Effector CD8-positive, alpha-beta T cell (primary cell): ENCODE results near the gene RPS6KA2.

Experiments
- DNase-seq: peaks from one replicate; lab custom pipeline; 2025; lab: John Stamatoyannopoulos, UW

The RPS6KA2 gene

GRCh38 chr6:166573511-166574216 lies 53.4 kb downstream of the RPS6KA2 start:
- no peak for DNase-seq

DNA sequence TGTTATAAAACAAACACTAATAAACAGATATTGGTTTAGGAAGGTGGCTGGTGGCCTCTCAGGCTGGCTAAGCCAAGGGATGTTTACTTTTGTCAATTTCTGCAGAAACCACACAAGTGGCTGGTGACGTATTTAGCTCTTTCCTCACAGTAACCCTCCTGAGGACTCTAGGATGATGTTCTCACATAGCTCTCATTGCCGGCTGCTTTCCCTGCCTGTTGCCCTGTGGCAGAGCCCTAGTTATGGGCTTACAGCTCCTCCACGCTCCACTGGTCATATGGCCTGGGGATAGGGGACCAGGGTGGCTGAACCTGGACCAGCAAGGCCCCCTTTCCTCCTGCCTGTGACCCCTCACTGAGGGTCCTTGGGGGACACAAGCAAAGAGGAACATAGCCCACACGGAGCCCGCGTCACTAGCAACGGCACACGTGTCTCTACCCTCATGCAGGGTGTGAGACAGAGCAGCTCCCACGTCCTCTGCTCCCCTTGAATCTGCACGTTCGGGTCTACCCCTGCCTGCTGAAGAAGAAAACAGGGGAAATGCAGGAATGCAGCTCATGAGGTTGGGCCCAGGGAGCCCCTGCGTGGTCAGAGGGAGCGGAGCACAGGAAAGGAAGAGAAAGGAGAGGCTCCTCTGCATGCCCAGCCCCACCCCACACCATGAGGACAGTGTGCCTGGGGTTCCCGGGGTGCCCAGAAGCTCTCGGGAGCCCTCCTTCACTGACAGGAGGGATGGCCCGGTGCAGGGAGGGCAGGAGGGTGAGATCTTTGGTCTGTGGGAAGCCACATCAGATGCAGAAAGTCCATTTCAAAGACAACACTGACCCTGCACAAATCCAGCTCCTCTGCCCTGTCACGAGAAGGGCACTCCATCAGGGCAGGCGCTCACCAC lies 54.4 kb downstream of the RPS6KA2 start:
- no peak for DNase-seq

GRCh38 chr6:166570929-166571713 lies 55.9 kb downstream of the RPS6KA2 start:
- DNase-seq = no peak

DNA sequence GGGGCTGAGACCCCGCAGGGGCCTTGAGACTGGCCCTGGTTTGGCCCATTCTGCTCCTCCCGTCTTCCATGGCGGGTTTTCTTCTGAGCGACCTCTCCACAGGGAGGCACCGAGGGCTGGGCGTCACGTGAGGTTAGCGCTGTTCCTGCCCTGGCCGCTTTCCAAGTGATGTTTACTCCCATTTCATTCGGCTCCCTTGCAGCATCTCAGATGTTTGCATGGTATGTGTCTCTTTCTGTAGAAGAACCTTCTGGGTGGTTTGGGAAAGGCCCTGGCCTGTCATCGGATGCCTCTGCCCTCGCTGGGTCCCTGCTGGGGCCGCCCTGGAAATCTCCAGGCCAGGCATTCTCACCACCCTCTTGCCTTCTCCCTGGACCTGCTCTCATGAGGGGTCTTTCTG lies 57.8 kb downstream of the RPS6KA2 start:
- DNase-seq = no peak

DNA sequence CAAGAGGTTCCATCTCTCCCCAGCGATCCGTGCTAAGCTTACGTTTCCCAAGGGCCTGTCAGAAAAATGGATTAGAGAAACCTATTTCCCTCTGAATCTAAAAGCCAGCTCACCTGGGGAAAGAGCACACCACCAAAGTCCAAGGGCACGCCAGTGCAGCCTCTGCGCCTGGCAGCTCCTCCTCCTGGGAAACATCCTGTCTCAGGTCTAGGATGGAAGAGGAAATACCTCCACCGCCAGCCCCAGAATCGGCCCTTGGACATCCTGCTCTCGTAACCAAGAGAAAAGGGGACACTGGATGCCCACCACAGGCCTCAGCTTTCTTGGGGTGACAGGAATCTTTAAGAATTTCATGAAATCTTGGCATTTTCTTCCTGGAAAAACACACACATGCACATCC lies 59.2 kb downstream of the RPS6KA2 start:
- DNase-seq = no peak

- DNase-seq = no peak
Measured at GRCh38 chr6:166567107-166567506, 59.9 kb downstream of the RPS6KA2 start.

DNA sequence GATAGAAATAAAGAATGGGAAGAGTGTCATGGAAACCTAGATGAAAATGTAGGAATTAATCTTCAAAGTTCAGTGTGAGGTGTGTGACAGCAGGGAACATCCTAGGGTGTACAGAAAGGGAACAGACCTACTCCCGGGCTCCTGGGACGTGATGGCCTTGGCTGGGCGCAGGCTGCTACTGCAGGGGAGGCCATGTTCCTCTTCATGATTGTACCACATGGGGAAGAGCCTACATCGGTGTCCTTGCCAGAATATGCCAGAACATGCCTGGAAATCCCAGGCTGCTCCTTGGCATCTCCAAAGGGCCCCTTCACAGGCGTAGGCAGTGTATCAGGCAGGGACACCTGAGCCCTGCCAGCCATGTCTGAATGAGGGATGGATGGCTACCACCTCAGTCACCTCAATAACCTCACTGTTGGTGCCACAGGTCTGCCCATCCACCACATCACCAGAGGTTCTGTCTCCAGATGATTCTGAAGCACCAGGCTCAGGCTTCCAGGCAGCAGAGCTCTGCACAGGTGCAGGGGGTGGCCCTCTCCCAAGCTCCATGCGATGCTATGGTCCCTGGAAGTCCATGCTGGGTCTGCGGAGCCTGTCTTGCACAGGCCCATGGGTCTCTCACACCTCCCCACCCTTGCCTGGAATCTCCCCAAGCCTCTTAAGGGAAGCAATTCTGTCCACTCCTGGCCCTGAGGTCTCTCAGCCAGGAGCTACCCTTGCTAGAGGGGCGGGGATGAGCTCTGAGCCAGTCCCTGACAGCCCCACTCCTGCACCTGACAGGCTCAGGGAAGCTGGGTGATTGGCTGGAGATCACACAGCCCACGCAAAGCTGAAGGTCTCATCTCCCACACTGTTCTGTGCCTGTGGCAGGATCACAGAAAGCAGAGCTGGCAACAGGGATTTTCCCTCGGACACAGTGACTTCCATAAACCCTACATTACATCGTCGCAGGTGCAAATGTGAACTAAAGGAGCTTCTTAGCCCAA lies 60.7 kb downstream of the RPS6KA2 start:
- DNase-seq = no peak

DNA sequence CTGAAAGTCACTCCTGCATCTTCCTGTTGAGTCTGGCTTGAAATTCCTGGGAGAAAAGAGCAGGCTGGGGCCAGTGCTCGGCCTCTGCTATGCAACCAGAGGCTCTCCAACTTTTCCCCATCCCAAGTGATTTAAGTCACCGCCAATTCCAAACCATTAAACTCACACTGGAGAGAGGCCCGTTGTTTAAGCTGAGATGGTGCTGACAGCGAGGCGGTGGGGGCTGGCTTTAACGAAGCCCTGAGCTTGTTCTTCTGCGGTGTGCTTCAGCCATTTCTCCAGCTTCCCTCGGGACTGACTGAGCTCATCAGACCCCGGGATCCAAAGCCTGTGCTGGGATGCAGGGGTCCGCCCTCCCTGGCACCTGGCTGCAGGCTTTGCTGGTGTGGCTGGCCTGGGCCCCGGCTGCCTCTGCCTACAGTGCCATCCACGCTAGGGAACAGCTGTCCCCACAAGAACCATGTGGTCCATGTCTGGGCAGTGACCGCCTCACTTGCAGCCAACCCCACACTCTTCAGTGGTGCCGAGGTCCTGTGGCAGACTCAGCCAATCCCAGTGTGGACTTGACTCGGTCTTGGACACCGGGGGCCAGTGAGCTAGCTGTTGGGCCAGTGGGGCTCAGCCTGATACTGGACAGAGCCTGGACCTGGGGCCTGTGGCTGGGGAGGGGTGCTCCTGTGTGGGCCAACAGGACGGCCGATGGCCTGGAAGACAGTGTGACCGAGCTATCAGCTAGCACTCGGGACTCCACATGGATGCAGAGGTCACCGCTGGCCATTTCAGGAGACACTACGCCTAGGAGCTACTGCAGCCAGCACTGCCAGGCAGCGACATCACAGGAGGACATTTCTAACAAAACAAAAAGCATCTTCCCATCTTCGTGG lies 61.7 kb downstream of the RPS6KA2 start:
- no peak for DNase-seq

- DNase-seq = no peak
Measured at GRCh38 chr6:166563805-166564204, 63.2 kb downstream of the RPS6KA2 start.

DNA sequence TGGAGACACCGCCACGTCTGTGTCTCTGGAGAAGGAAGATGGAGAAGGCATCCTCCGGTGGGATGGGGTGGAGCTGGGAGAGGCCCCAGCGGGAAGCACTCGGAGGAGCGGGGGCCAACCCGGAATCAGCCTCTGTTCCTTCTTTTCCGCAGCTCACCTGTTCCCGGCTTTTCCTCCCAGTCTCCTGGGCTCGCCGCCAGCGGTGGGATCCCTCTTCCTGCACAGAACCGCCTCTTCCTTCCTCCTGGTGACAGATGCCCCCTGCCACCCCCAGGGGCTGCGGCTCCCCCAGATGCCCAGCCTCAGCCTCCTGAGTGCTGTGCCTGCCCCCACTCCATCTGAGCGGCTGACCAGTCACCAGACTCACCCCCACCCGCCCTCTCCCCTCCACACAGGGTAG lies 63.9 kb downstream of the RPS6KA2 start:
- DNase-seq = no peak

DNA sequence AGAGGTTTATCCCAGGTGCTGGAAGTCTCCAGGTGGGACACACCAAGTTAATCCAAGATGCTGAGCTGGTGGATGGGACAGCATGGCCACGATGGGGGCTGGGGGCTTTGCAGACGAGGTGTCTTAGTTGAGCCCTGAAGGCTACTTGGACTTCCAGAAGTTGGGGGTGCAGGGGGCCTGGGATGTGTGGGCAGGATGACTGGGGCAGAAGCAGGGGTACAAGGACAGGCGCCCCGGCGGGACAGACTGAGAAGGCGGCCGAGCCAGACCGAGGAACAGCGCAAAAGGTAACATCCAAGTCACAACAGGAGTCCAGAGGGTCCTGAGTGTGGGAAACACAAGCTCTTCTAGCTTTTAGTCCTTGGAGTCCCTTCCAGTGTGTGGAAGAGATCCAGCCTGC lies 64.3 kb downstream of the RPS6KA2 start:
- no peak for DNase-seq

GRCh38 chr6:166561771-166562359 lies 65.2 kb downstream of the RPS6KA2 start:
- DNase-seq = no peak

DNA sequence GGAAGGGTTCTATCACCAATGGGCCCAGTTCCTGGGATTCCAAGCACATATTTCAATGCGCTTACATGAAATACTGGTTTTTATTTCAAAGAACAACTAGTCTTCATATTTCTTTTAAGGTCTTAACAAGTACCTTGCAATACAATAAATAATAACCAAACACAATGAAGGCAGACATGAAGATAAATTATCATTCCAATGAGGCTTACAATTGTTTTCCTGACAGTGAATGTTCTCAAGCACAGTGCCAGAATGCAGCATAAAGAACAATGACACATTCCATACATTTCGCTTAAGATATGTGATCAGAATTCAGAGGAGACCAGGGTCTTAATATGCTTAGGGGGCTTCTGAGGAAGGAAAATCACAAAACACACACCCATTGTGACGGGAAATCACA lies 66.8 kb downstream of the RPS6KA2 start:
- no peak for DNase-seq

- no peak for DNase-seq
Measured at GRCh38 chr6:166559662-166560061, 67.4 kb downstream of the RPS6KA2 start.

- DNase-seq = no peak
Measured at GRCh38 chr6:166559211-166559610, 67.8 kb downstream of the RPS6KA2 start.

- no peak for DNase-seq
Measured at GRCh38 chr6:166558156-166559005, 68.7 kb downstream of the RPS6KA2 start.

DNA sequence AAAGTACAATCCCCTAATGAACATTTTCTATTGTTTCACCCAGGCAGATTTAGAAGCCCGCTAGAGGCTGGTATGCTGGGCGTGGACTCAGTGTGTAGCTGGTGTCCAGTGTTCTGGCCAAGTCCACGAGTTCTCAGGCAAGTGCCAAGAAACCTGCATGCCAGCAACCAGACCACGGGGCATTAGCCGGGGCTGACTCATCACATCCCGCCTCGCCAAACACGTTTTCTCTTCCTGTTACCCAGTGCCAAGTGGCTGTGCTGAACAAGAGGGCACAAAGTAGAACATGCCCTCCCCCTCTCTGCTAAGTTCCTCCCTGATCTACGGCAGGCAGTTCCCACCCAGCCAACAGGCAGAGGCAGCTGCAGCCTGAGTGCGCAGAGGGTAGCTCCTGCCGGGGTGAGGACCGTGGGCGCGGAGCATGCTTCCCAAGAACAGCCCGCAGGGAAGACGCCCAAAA lies 70.2 kb downstream of the RPS6KA2 start:
- no peak for DNase-seq

DNA sequence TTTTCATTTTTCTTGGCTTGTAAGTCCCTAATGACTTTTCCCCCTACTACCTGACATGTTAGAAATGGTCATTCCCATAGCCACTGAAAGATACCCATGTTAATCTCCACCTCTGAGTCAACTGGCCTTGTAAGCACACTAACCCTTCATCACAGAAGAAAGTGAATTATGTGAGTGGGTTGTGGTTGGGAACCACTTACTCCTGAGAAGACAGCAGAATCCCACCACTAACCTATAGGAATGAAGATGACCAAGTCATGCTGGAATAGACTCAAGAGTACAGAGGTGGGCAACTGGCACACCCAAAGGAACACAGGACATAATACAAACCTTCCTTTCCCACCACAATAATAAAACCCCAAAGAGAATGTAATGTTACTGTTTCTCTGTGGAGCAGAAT lies 70.7 kb downstream of the RPS6KA2 start:
- DNase-seq = no peak

- no peak for DNase-seq
Measured at GRCh38 chr6:166555086-166555485, 72.0 kb downstream of the RPS6KA2 start.
